NT2/D1 (cell line): Measurements from ENCODE around the gene CLIP2.

ENCODE experiments used
- DNase-seq: peaks from one replicate; pipeline ENCODE4 v3.0.0-alpha.2; 2011; ENCODE audit warnings: low read depth, low spot score
- H3K27me3 ChIP-seq: 2 replicates; pipeline ENCODE4 v1.6.0; 2011; ENCODE audit warnings: mild to moderate bottlenecking; ENCODE audit not compliant: insufficient read length, insufficient read depth
- H3K36me3 ChIP-seq: 2 replicates; pipeline ENCODE4 v1.6.1; 2011; ENCODE audit warnings: mild to moderate bottlenecking, low read length, mixed read lengths; ENCODE audit not compliant: insufficient read depth, insufficient read length
- H3K4me1 ChIP-seq: 2 replicates; pipeline ENCODE4 v1.5.1; 2011; ENCODE audit not compliant: insufficient read depth, insufficient read length
- H3K4me3 ChIP-seq: 2 replicates; pipeline ENCODE4 v1.5.1; 2011; ENCODE audit warnings: low read depth; ENCODE audit not compliant: insufficient read length
- H3K9ac ChIP-seq: 2 replicates; pipeline ENCODE4 v1.6.0; 2011; ENCODE audit warnings: low read depth; ENCODE audit not compliant: insufficient read length
- H3K9me3 ChIP-seq: 2 replicates; pipeline ENCODE4 v1.5.1; 2011; ENCODE audit warnings: mild to moderate bottlenecking, low read length; ENCODE audit not compliant: insufficient read depth
- SUZ12 ChIP-seq: IDR thresholded peaks from 2 replicates; pipeline ENCODE4 v1.6.1; 2011; ENCODE audit not compliant: insufficient read length, insufficient read depth; ENCODE audit errors: extremely low read depth
- YY1 ChIP-seq: IDR thresholded peaks from 2 replicates; pipeline ENCODE4 v1.6.1; 2011; ENCODE audit not compliant: insufficient read length, insufficient read depth
- ZNF274 ChIP-seq: IDR thresholded peaks from 2 replicates; pipeline ENCODE4 v1.6.1; 2011; ENCODE audit warnings: mild to moderate bottlenecking, low read depth, low read length

The CLIP2 gene

GRCh38 chr7:74272305-74273038, 16.7 kb upstream of the CLIP2 start:
- no peaks in the 10 kb centered on the region for H3K36me3 ChIP-seq
- H3K4me1 ChIP-seq: peaks cover 5% of the 10 kb centered on the region
- TF ChIP-seq SUZ12 (no peak), ZNF274 (no peak), YY1 (no peak)
- no peaks in the 10 kb centered on the region for H3K27me3 ChIP-seq
- DNase-seq: peak; percentile 74
- H3K4me3 ChIP-seq: no peak overlapping the region
- no peaks in the 10 kb centered on the region for H3K9me3 ChIP-seq
- H3K9ac ChIP-seq: peak overlapping the region; percentile 50

- DNase-seq: no peak
- H3K27me3 ChIP-seq: no peaks in the 10 kb centered on the region
- H3K36me3 ChIP-seq: no peaks in the 10 kb centered on the region
- no peak overlapping the region for H3K4me3 ChIP-seq
- H3K9ac ChIP-seq: no peak overlapping the region
- H3K9me3 ChIP-seq: no peaks in the 10 kb centered on the region
- TF ChIP-seq ZNF274 (no peak), YY1 (no peak), SUZ12 (no peak)
- H3K4me1 ChIP-seq: peaks cover 5% of the 10 kb centered on the region
These were observed 13.8 kb upstream of the CLIP2 start for GRCh38 chr7:74275401-74275881.

- Histone ChIP-seq H3K4me1 (peaks cover 10% of the 10 kb centered on the region), H3K27me3 (no peaks in the 10 kb centered on the region), H3K36me3 (no peaks in the 10 kb centered on the region), H3K4me3 (no peak overlapping the region), H3K9ac (no peak overlapping the region), H3K9me3 (no peaks in the 10 kb centered on the region)
- TF ChIP-seq YY1 (no peak), ZNF274 (no peak), SUZ12 (no peak)
- DNase-seq: no peak
These were observed 11.6 kb upstream of the CLIP2 start for GRCh38 chr7:74277636-74278035.

- peaks cover 2% of the 10 kb centered on the region for H3K27me3 ChIP-seq
- H3K9me3 ChIP-seq: no peaks in the 10 kb centered on the region
- H3K4me3 ChIP-seq: no peak overlapping the region
- peaks cover 14% of the 10 kb centered on the region for H3K4me1 ChIP-seq
- TF ChIP-seq ZNF274: no peak
- no peak for TF ChIP-seq YY1
- no peak for TF ChIP-seq SUZ12
- H3K9ac ChIP-seq: no peak overlapping the region
- H3K36me3 ChIP-seq: no peaks in the 10 kb centered on the region
- DNase-seq: no peak
These were observed 8.2 kb upstream of the CLIP2 start for GRCh38 chr7:74280985-74281384.

GRCh38 chr7:74282748-74283459, 6.3 kb upstream of the CLIP2 start:
- Histone ChIP-seq H3K4me1 (peaks cover 12% of the 10 kb centered on the region), H3K9me3 (no peaks in the 10 kb centered on the region), H3K36me3 (no peaks in the 10 kb centered on the region), H3K27me3 (peaks cover 9% of the 10 kb centered on the region), H3K9ac (no peak overlapping the region), H3K4me3 (no peak overlapping the region)
- peak; percentile 87 for DNase-seq
- no peak for TF ChIP-seq ZNF274
- no peak for TF ChIP-seq SUZ12
- no peak for TF ChIP-seq YY1

GRCh38 chr7:74283858-74284447, 5.3 kb upstream of the CLIP2 start:
- no peaks in the 10 kb centered on the region for H3K9me3 ChIP-seq
- DNase-seq: no peak
- peaks cover 19% of the 10 kb centered on the region for H3K27me3 ChIP-seq
- TF ChIP-seq YY1 (no peak), ZNF274 (no peak), SUZ12 (no peak)
- no peak overlapping the region for H3K9ac ChIP-seq
- peaks cover 17% of the 10 kb centered on the region for H3K4me1 ChIP-seq
- no peaks in the 10 kb centered on the region for H3K36me3 ChIP-seq
- H3K4me3 ChIP-seq: no peak overlapping the region

- Histone ChIP-seq H3K9me3 (no peaks in the 10 kb centered on the region), H3K27me3 (peaks cover 22% of the 10 kb centered on the region), H3K4me3 (no peak overlapping the region), H3K9ac (no peak overlapping the region), H3K4me1 (peaks cover 17% of the 10 kb centered on the region), H3K36me3 (no peaks in the 10 kb centered on the region)
- no peak for DNase-seq
- no peak for TF ChIP-seq ZNF274
- TF ChIP-seq YY1: no peak
- TF ChIP-seq SUZ12: no peak
These were observed 4.4 kb upstream of the CLIP2 start for GRCh38 chr7:74284781-74285259.
